Endodermal cell (in vitro differentiated cells): Measurements from ENCODE around the gene SEMA3D. TPM values are rescaled to one million over a fixed set of nuclear protein-coding genes. Genes with fewer than 3 reads are reported as not detected.

ENCODE experiments used
- DNase-seq: peaks from one replicate; pipeline ENCODE4 v3.0.0-alpha.2; 2017
- H3K27ac ChIP-seq: 2 replicates; pipeline ENCODE4 v1.5.1; 2013; ENCODE audit warnings: mild to moderate bottlenecking, low read depth, low read length, moderate library complexity
- H3K27me3 ChIP-seq: 2 replicates; pipeline ENCODE4 v1.6.1; 2013; ENCODE audit warnings: mild to moderate bottlenecking, low read length, moderate library complexity; ENCODE audit not compliant: insufficient read depth, control insufficient read depth, poor library complexity, severe bottlenecking
- H3K36me3 ChIP-seq: 2 replicates; pipeline ENCODE4 v1.7.0; 2013; ENCODE audit warnings: mild to moderate bottlenecking, low read length, moderate library complexity; ENCODE audit not compliant: control insufficient read depth, insufficient read depth
- H3K4me1 ChIP-seq: one replicate; pipeline ENCODE4 v1.7.0; 2013; ENCODE audit warnings: low read length; ENCODE audit not compliant: control insufficient read depth, insufficient read depth
- H3K4me3 ChIP-seq: 2 replicates; pipeline ENCODE4 v1.5.1; 2013; ENCODE audit warnings: mild to moderate bottlenecking, low read length, moderate library complexity
- H3K9ac ChIP-seq: 2 replicates; pipeline ENCODE4 v1.6.1; 2013; ENCODE audit warnings: mild to moderate bottlenecking, low read length, moderate library complexity; ENCODE audit not compliant: poor library complexity, severe bottlenecking; ENCODE audit errors: extremely low read depth
- H3K9me3 ChIP-seq: 2 replicates; pipeline ENCODE4 v1.6.1; 2013; ENCODE audit warnings: mild to moderate bottlenecking, low read length, moderate library complexity; ENCODE audit not compliant: control insufficient read depth
- H3K27ac Mint-ChIP-seq: 2 replicates; pipeline ENCODE4 v1.8.0; 2020; ENCODE audit warnings: mixed read lengths
- H3K27me3 Mint-ChIP-seq: 2 replicates; pipeline ENCODE4 v1.8.0; 2021; ENCODE audit warnings: mild to moderate bottlenecking, mixed read lengths; ENCODE audit not compliant: insufficient read depth
- H3K36me3 Mint-ChIP-seq: 2 replicates; pipeline ENCODE4 v1.8.0; 2020; ENCODE audit warnings: low read depth, mixed read lengths
- H3K4me1 Mint-ChIP-seq: 2 replicates; pipeline ENCODE4 v1.8.0; 2020; ENCODE audit warnings: mixed read lengths
- H3K4me3 Mint-ChIP-seq: 2 replicates; pipeline ENCODE4 v1.8.0; 2020; ENCODE audit warnings: mild to moderate bottlenecking, moderate library complexity, mixed read lengths
- H3K9me3 Mint-ChIP-seq: 2 replicates; pipeline ENCODE4 v1.8.0; 2020; ENCODE audit warnings: mild to moderate bottlenecking, mixed read lengths
- CTCF ChIP-seq: fragments of 200-600 bp; sonication (generic); conservative IDR thresholded peaks from 2 replicates; pipeline ENCODE4 v1.5.0; 2021; ENCODE audit warnings: antibody characterized with exemption, mild to moderate bottlenecking
- WGBS, 2 experiments: methylation state at CpG; one replicate each; pipeline versions ENCODE4 v1.1.5 to v1.1.7; 2013; ENCODE audit warnings: missing lambda C conversion rate in 2 of 2, mixed read lengths in 1 of 2; ENCODE audit not compliant: insufficient coverage in 1 of 2, insufficient read length in 1 of 2; 5-methylcytosine and 5-hydroxymethylcytosine counted together
- total RNA-seq, 2 donors: library from RNA; stranded (reverse); fragmentation: NEBNext Ultra II Directional in 1 of 2; extraction: Animal tissue kit (Norgen Biotek cat#: 25700) in 1 of 2; gene quantifications; 2 replicates in 1 of 2; 3 replicates in 1 of 2; pipeline ENCODE4 v1.2.1, GENCODE V29; 2021

Gene SEMA3D
- total RNA-seq, 2 donors from 2014 or later, result 6.5 to 13.9 TPM

- DNase-seq, result no peak
- Mint-ChIP-seq H3K27me3 (no peaks in the 10 kb centered on the region), H3K27ac (no peak overlapping the region), H3K36me3 (no peaks in the 10 kb centered on the region), H3K9me3 (no peaks in the 10 kb centered on the region), H3K4me3 (no peak overlapping the region), H3K4me1 (no peaks in the 10 kb centered on the region)
- no peak overlapping the region for H3K27ac ChIP-seq
- H3K27me3 ChIP-seq, result no peaks in the 10 kb centered on the region
- H3K4me3 ChIP-seq, result no peak overlapping the region
- no peaks in the 10 kb centered on the region for H3K4me1 ChIP-seq
- 93% methylated on average over 1 of the region's 1 CpG; no CpG with 5 or more reads in 1 of the 2 experiments for WGBS, 2 experiments
- H3K9me3 ChIP-seq, result no peaks in the 10 kb centered on the region
- no peaks in the 10 kb centered on the region for H3K36me3 ChIP-seq
- H3K9ac ChIP-seq, result no peak overlapping the region
- no peak for TF ChIP-seq CTCF
These were observed 42.1 kb downstream of the SEMA3D start for GRCh38 chr7:85144771-85145170.

- no peaks in the 10 kb centered on the region for H3K36me3 Mint-ChIP-seq
- no peak overlapping the region for H3K4me3 Mint-ChIP-seq
- no peaks in the 10 kb centered on the region for H3K27me3 Mint-ChIP-seq
- no peak for TF ChIP-seq CTCF
- no peak overlapping the region for H3K27ac Mint-ChIP-seq
- no peaks in the 10 kb centered on the region for H3K9me3 Mint-ChIP-seq
- Histone ChIP-seq H3K4me1 (no peaks in the 10 kb centered on the region), H3K27me3 (no peaks in the 10 kb centered on the region), H3K9me3 (no peaks in the 10 kb centered on the region), H3K9ac (no peak overlapping the region), H3K27ac (no peak overlapping the region), H3K4me3 (no peak overlapping the region), H3K36me3 (no peaks in the 10 kb centered on the region)
- H3K4me1 Mint-ChIP-seq, result no peaks in the 10 kb centered on the region
- 60 to 91% methylated on average over 1 to 2 of the region's 2 CpGs for whole genome bisulfite sequencing, 2 experiments
- no peak for DNase-seq
These were observed 50.9 kb downstream of the SEMA3D start for GRCh38 chr7:85135977-85136376.

DNA sequence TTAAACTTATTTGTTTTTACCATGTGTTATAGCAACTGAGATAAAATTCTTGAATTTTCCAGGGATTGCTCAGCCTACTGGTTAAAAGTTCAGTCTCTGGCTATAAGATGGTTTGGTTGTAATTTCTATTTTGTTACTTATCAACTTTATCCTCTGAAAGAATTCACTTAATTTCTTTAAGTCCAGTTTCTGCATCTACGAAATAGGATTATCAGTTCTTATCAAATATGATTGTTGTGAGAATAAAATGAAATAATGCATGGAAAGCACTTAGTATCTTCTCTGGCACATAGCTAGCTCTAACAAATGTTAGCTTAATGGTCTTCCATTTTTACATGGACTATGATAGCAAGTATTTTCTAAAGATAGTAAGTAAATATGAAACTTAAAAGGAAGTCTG lies 53.3 kb downstream of the SEMA3D start:
- no peaks in the 10 kb centered on the region for H3K4me1 ChIP-seq
- Mint-ChIP-seq H3K9me3 (no peaks in the 10 kb centered on the region), H3K27me3 (no peaks in the 10 kb centered on the region), H3K27ac (no peak overlapping the region), H3K36me3 (no peaks in the 10 kb centered on the region), H3K4me1 (no peaks in the 10 kb centered on the region), H3K4me3 (no peak overlapping the region)
- H3K9me3 ChIP-seq, result no peaks in the 10 kb centered on the region
- no peak overlapping the region for H3K4me3 ChIP-seq
- H3K27me3 ChIP-seq, result no peaks in the 10 kb centered on the region
- H3K27ac ChIP-seq, result no peak overlapping the region
- WGBS, 2 experiments, result 100% methylated on average over 1 of the region's 1 CpG; no CpG with 5 or more reads in 1 of the 2 experiments
- H3K9ac ChIP-seq, result no peak overlapping the region
- H3K36me3 ChIP-seq, result no peaks in the 10 kb centered on the region
- no peak for TF ChIP-seq CTCF
- no peak for DNase-seq
